GM19324 (cell line): Measurements from ENCODE around the gene CXorf49B.
"Not testable (repeated sequence)": the region's sequence is repeated elsewhere in the genome, so short reads cannot be mapped to it uniquely, and the experiment has no call there.

ENCODE experiments used
- ATAC-seq: cut with Tn5 transposase; IDR thresholded peaks from one replicate; pipeline ENCODE4 v1.9.1; 2021; ENCODE audit warnings: mild to moderate bottlenecking, moderate library complexity; ENCODE audit not compliant: unreplicated experiment, low FRiP score

The CXorf49B gene

DNA sequence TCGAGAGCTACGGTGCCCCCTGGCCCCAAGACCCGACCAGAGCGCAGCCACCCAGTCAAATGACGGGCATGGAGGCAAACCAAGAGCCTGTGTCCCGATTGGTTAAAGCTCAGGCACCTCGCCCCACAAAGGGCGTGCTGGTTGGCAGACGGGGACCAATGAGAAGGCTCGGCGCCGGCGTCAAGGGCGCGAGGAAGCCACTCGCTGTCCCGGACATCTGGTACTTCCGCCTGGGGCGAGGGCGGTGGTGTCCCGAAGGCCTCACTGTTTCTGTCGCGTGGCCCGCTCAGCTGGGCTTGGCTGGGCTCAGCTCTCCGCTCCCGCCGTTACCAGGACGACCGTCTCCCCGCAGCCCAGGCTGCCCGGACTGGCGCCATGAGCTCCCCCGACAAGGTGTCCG lies at the start of gene CXorf49B:
Gene CXorf49B (plus strand): TSS at position 301 of the 400 bp plus-strand sequence. CDS start 75 bp downstream, at position 376.
- not testable (repeated sequence) for ATAC-seq

DNA sequence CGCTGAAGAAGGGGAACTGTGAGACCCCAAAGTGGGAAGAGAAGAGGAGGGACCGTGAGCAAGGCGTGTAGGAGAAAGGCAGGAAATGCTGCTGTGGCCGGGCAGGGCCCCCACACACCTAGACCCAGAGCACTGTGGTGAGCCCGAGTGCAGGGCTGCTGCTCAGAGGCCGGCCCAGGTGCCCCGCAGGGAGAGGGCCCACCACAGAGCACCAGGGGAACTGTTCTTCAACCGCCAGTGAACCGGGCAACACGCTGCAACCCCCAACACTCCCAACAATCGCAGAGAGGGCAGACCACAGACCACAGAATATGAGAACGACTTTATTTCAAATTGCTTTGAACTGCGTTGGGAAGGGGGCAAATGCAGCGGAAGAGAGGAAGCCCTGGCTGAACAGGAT lies 49.1 kb upstream of the CXorf49B start:
- ATAC-seq, result not testable (repeated sequence)

DNA sequence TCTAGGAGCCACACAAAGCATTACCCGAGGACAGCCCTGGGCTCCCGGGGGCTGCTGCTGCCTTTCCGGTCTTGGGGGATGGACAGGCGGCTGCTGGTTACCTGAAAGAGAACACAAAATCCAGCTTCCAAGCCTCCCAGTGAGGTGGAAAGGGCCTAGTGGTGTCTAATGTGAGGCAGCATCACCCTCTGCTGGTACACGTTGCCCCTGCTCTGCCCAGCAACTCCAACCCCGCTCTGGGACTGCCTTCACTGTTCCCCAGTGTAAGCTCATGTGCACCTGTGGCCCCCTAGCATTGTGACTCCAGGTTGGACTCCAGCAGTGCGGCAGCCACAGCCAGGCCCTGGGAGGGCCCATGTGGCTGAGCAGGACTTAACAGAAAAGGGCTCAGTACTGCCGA lies 47.6 kb upstream of the CXorf49B start:
- ATAC-seq, result not testable (repeated sequence)

DNA sequence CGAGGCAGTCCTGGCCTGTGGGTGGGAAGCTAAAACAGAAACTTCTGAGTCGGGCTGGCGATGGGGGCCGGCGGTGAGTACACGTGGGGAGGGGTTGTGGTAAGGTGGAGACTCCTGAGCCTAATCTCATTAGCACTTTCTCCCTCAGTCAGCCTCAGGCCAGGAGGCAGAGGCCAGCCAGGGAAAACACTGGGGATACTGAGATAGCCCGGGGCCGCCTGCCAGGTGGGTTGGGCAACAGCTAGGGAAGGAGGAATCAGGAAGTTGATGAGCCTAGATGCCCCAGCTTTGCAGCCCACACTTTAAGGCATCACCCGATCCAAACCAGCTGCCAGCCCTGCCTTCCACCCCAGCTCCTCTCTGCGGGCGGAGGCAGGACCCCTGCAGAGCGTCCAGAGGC lies 46.8 kb upstream of the CXorf49B start:
- not testable (repeated sequence) for ATAC-seq

DNA sequence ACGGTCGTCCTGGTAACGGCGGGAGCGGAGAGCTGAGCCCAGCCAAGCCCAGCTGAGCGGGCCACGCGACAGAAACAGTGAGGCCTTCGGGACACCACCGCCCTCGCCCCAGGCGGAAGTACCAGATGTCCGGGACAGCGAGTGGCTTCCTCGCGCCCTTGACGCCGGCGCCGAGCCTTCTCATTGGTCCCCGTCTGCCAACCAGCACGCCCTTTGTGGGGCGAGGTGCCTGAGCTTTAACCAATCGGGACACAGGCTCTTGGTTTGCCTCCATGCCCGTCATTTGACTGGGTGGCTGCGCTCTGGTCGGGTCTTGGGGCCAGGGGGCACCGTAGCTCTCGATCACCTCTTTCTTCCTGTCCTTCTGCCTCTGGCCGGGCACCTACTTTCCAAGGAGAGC lies 45.0 kb upstream of the CXorf49B start, which contains the start of gene CXorf49:
Gene CXorf49 (minus strand): TSS at position 101 of the 400 bp plus-strand sequence. CDS start 134 bp downstream, outside the sequence.
- not testable (repeated sequence) for ATAC-seq

DNA sequence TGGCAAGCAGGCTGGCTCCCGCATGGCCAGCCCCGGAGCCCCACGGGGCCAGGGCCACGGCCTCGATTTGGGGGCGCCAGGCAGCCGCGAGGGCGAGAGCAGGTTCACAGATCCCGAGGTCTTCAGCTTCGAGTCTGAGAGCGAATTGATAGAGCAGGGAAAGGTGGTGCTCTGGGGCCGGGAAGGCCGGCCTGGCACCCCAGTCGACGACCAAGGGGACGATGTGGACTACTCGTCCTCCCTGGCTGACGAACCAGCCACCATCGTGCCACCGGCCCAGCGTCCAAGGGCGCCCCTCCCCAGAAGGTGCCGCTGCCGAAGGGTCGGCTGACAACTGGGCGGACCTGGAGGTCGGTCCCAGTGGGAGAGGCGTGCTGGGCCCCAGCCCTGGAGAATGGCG lies 44.0 kb upstream of the CXorf49B start:
- not testable (repeated sequence) for ATAC-seq

DNA sequence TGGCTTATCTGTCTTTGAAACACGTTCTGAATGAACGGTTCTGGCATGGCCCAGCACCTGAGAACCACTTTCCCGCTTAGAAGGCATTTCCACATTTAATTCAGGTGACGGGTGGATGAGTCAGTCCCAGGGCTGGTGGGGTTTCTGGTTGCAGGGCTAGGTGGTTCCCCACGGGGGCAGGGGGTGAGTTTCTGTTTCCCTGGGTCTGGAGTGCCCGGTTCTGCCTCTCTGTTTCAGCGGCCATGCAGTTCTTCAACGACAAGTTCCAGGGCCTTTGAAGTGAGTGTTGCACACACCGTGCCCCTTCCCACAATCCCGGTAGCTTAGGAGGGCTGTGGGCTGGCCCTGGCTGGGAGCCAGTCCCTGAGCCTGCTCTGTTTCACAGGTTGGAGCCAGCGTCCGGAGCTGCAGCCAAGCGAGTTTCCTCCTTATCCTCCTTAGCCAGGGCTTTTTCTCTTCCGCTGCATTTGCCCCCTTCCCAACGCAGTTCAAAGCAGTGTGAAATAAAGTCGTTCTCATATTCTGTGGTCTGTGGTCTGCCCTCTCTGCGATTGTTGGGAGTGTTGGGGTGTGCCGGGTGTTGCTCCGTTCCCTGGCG lies 42.8 kb upstream of the CXorf49B start:
- ATAC-seq, result not testable (repeated sequence)

DNA sequence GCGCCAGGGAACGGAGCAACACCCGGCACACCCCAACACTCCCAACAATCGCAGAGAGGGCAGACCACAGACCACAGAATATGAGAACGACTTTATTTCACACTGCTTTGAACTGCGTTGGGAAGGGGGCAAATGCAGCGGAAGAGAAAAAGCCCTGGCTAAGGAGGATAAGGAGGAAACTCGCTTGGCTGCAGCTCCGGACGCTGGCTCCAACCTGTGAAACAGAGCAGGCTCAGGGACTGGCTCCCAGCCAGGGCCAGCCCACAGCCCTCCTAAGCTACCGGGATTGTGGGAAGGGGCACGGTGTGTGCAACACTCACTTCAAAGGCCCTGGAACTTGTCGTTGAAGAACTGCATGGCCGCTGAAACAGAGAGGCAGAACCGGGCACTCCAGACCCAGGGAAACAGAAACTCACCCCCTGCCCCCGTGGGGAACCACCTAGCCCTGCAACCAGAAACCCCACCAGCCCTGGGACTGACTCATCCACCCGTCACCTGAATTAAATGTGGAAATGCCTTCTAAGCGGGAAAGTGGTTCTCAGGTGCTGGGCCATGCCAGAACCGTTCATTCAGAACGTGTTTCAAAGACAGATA lies 2.4 kb upstream of the CXorf49B start:
- ATAC-seq, result not testable (repeated sequence)

DNA sequence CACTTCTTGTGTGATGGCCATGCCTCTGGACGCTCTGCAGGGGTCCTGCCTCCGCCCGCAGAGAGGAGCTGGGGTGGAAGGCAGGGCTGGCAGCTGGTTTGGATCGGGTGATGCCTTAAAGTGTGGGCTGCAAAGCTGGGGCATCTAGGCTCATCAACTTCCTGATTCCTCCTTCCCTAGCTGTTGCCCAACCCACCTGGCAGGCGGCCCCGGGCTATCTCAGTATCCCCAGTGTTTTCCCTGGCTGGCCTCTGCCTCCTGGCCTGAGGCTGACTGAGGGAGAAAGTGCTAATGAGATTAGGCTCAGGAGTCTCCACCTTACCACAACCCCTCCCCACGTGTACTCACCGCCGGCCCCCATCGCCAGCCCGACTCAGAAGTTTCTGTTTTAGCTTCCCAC lies 1.7 kb downstream of the CXorf49B start:
- ATAC-seq, result not testable (repeated sequence)

DNA sequence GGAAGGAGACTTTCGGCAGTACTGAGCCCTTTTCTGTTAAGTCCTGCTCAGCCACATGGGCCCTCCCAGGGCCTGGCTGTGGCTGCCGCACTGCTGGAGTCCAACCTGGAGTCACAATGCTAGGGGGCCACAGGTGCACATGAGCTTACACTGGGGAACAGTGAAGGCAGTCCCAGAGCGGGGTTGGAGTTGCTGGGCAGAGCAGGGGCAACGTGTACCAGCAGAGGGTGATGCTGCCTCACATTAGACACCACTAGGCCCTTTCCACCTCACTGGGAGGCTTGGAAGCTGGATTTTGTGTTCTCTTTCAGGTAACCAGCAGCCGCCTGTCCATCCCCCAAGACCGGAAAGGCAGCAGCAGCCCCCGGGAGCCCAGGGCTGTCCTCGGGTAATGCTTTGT lies 2.5 kb downstream of the CXorf49B start:
- ATAC-seq, result not testable (repeated sequence)

DNA sequence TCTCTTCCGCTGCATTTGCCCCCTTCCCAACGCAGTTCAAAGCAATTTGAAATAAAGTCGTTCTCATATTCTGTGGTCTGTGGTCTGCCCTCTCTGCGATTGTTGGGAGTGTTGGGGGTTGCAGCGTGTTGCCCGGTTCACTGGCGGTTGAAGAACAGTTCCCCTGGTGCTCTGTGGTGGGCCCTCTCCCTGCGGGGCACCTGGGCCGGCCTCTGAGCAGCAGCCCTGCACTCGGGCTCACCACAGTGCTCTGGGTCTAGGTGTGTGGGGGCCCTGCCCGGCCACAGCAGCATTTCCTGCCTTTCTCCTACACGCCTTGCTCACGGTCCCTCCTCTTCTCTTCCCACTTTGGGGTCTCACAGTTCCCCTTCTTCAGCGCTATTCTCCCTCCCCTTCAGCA lies 4.0 kb downstream of the CXorf49B start:
- ATAC-seq, result not testable (repeated sequence)

DNA sequence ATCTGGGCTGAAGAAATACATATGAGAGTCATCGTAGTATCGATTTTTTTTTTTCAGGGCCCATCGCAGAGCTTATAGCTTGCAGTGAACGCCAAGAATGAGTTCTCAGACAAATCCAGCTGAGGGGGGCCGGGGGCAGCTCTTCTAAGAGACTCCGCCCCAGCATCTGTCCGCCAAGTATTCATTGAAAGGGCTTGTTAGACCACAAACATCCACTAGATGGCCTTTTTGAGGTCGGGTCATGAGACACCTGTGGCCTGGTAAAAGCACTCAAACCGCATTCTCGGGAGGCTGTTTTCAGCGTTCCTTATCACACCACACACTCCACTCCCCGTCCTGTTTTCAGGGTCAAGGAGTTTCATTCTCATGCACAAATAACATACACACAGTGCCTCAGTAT lies 15.2 kb downstream of the CXorf49B start:
- ATAC-seq, result not testable (repeated sequence)

DNA sequence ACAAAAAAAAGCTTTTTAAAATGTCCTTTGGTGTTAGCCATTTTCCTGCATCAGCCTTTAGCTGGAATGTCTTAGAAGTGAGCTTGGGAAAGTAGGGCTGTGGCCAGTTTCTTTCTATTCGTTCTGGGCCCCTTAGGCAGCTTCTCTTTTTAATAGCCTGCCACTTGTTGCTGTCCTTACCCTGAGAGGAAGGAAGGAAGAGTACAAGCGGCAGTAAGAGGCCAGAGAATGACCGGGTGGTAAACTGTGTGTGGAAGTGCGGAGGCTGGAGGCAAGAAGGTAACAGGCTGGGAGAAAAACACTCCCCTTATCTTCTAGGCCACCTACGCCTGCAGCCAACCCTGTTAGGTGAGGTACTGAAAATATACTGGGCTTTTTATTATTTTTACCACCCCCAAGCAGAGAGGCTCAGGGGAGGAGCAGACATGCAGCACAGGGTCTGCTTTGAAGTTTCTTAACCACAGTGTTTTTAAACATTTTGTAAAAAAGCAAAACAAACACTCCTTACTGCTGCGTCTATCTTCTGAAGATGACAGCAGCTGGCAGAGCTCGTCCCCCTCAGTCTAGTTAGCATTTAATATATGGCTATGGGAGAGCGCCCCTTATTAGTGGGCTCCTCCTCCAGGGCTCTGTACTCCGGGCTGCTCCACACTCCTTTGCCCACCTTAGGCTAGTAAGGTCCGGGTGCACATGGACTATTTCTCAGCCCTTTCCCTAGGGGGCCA lies 19.2 kb downstream of the CXorf49B start:
- not testable (repeated sequence) for ATAC-seq

DNA sequence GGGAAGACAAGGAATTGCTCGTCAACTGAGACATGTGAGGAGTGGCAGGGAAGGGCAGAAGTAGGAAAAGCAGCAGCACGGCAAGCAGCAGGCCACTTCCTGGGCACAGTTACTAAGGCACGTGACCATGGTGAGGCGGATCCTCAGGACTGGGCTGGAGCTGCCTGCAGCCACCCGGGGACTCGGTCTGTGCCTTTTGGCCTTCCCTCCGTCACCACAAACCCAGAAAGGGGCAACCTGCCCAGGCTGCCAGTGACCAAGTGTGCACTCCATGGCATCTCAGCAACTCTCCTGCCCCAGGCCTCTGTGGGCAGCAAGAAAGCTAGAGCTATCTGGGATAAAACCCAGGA lies 19.8 kb downstream of the CXorf49B start:
- not testable (repeated sequence) for ATAC-seq

DNA sequence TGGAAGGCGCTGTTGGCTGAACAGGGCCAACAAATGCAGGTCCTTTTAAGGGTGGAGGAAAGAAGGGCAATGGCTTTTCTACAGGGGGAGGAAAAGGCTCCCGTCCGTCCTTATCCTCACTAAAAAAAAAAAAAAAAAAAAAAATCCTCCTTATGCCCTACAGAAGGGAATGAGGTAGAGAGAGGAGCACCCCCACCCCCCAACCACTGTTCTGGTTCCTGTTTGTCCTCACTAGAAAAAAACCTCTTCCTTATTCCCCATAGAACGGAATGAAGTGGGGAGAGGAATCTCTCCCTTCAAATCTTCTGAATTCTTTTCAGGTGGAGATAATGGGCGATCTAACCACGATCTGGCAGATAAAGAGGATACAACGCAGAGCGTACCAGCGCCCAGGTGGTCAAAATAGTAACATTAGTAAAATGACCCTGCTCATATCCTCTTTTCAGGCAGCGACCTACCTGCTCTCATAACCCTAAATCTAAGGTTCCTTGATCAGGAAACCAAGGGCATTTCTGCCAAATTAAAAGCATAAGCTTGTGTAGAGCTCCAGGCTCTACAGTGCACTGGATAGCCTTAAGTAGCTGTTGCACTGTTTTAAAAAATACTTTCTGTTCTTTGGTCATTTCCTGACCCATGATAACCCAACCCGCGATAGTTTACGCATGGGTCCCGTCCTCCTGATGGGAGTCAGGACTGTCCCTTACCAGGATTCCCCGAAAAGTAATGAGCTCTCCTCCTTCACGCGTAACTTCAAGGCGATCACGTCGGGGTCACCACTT lies 20.6 kb downstream of the CXorf49B start:
- peak; percentile 51 for ATAC-seq

DNA sequence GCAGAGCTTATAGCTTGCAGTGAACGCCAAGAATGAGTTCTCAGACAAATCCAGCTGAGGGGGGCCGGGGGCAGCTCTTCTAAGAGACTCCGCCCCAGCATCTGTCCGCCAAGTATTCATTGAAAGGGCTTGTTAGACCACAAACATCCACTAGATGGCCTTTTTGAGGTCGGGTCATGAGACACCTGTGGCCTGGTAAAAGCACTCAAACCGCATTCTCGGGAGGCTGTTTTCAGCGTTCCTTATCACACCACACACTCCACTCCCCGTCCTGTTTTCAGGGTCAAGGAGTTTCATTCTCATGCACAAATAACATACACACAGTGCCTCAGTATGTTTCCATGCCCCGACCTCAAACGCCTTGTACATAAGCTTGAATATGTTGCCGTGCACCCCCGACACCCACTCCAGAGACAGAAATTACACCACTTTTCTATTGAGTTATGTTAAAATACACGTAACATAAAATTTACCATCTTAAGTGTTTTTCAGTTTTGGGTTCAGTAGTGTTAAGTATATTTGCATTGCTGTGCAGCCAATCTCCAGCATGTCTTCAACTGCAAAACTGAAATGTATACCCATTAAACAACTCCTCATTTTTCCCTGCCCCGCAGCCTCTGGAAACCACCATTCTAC lies 21.3 kb downstream of the CXorf49B start:
- ATAC-seq, result peak; percentile 28

DNA sequence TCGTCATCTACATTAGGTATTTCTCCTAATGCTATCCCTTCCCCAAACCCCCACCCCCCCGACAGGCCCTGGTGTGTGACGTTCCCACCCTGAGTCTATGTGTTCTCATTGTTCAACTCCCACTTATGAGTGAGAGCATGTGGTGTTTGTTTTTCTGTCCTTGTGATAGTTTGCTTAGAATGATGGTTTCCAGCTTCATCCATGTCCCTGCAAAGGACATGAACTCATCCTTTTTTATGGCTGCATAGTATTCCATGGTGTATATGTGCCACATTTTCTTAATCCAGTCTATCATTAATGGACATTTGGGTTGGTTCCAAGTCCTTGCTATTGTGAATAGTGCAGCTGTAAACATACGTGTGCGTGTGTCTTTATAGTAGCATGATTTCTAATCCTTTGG lies 43.3 kb downstream of the CXorf49B start:
- ATAC-seq, result not testable (repeated sequence)

DNA sequence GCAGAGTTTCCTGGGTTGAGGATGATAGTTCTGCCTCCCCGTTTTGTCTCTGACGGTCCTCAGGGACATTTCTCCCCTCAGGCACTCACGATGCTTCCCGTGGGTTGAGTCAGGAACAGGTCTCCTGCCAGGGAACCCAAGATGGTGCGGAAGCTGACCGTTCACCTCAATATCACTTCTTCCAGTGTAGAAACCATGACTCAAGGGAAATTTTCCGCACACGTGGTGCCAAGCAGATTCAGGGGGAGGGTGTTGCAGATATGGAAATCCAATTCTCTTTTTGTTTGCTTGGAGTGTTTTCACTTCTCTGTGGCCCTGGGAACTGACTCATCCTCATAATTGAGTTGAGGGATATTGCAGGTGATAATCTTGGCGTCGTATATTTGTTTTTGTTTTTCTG lies 46.7 kb downstream of the CXorf49B start:
- no peak for ATAC-seq

DNA sequence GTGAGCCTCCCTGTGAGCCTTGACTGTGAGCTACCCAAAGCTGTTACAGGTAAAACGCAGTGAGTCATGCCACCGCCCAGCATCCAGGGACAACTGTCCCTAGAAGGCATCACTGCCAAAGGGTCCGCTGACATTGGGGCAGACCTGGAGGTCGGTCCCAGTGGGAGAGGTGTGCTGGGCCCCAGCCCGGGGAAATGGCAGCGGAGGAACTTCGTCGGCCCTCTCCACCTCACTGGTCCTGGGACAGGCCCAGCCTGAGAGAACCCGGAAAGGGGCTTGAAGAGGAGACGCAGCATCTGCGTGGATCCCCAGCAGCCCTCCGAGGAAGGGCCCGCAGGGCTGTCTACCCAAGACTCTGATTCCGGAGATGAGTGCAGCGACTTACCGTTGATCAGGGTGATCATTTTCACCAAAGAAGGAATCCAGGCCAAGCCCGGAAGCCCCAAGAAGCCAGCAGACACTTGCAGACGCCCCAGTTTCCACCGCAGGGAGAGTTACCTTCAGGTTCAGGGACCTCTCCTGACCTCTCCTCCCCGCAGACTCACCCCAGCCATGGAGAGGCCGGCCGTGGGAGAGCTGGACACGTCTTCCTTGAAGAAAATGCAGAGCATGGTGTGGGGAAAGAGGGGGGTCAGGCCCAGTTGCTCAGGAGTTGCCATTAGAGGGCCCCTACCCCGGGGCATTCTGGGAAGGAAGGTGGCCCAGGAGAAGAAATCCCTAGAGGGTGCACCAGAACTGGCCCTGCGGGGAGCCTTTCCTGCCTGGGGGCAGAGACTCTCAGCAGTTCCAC lies 51.2 kb downstream of the CXorf49B start:
- ATAC-seq, result no peak
